Measurements from ENCODE around the gene SHISA7.
"Not testable (repeated sequence)": the region's sequence is repeated elsewhere in the genome, so short reads cannot be mapped to it uniquely, and the experiment has no call there.

The SHISA7 gene

DNA sequence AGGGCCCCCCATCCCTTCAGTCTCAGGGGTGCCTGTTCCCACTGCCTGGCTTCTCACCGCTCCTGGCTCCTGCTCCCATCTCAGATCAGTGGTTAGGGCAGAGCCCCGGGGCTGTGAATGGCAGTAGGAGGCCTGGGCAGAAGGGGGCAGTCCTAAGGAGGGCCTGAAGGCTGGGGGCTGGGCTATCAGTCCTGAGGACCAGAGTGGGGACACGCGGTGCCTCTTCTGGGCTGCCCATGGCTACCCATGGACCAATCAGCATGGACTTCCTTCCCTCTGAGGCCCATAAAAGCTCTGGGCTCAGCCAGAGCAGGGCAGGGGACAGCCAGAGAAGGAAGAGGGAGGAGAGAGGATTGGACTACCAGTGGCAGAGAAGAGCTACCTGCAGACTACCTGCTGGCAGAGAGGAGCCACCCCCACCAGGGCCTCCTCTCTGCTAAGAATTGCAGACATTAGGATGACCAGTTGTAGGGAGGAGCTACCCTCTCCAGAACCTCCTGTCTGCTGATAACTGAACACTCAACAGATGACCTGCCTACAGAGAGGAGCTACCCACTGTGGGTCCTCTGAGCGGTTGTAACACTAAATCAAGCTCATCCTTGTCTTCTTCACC is 23.4 kb downstream of the SHISA7 start:
- no peak for DNase-seq (ENCODE audit: low read depth in 2 of 2)

DNA sequence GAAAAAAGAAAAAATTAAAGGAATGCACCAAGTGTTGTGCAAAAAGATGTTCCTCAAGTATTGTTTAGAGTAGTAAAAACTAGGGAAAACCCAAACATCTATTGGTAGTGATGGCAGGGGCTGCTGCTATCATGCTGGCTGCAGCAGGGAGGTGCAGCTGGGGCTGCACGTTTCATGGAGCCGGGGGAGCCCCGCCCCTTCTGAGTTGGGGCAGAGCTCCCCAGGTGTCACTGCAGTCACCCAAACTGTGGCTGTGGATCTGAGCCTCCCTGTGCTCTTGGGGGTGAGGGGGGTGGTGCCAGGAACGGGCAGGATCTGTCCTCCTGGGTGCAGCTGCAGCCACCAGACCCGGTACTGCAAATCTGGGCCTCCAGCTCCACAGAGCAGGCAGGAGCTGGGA is 24.0 kb downstream of the SHISA7 start:
- DNase-seq (ENCODE audit: low read depth in 2 of 2) = no peak

DNA sequence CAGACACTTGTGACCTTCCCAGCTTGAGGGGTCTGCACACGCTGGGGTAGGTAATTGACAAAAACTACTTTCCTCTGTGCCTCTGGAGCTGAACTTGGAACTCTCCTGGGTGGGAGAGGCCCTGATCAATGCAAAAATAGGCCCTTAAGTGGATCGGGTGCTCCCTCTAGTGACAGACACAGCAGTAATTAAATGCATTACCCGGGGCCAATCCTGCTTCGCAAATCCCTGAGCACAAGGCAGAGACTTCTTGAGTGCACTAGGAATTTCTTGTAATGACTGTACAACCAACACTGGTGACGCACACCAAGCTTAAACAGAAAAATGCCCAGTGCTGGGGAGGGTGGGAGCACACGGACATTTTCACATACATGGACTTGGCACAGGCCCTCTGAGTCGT is 24.9 kb downstream of the SHISA7 start:
- DNase-seq (ENCODE audit: low read depth in 2 of 2) = peak in 1 of 2 donors; percentile 12

DNA sequence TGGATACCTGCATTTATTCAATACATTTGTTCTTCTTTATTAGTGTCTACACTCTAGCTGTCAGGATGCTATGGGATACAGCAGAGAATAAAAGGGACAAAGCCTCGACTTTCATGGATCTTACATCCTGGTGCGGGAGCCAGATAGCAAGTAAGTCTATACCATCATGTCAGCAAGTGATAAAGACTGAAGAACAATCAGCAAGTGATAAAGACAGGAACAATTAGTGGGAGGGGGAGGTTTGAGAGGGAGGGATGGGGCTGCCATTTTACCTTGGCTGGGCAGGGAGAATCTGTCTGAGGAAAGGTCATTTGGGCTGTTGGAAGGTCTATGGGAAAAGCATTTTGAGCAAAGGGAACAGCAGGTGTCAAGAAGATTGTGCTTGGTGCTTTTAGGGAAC is 32.9 kb downstream of the SHISA7 start:
- no peak for DNase-seq (ENCODE audit: low read depth in 2 of 2)

DNA sequence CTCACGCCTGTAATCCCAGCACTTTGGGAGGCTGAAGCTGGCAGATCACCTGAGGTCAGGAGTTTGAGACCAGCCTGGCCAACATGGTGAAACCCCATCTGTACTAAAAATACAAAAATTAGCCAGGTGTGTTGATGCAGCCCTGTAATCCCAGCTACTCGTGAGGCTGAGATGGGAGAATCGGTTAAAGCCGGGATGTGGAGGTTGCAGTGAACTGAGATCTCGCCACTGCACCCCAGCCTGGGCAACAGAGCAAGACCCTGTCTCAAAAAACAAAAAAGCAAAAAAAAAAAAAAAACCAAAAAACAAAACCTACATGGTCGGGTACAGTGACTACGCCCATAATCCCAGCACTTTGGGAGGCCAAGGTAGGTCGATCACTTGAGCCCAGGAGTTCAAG is 33.9 kb downstream of the SHISA7 start:
- not testable (repeated sequence) for DNase-seq (ENCODE audit: low read depth in 2 of 2)

DNA sequence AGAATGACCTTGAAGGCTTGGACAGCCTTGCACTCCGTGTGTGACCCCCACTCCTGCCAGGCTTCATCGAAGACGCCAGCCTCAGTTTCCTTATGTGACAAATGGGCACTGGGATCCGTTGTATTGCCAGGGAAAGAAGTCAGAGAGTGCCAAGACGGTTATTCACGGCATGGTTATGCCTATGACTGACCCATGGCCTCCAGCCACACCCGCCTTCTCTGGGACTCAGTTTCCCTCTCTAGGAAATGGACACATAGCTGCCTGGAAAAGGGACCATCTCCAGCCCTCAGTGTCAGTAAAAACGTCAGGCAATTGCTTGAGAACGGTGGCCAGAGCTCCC is 34.6 kb downstream of the SHISA7 start:
- DNase-seq (ENCODE audit: low read depth in 2 of 2) = no peak

DNA sequence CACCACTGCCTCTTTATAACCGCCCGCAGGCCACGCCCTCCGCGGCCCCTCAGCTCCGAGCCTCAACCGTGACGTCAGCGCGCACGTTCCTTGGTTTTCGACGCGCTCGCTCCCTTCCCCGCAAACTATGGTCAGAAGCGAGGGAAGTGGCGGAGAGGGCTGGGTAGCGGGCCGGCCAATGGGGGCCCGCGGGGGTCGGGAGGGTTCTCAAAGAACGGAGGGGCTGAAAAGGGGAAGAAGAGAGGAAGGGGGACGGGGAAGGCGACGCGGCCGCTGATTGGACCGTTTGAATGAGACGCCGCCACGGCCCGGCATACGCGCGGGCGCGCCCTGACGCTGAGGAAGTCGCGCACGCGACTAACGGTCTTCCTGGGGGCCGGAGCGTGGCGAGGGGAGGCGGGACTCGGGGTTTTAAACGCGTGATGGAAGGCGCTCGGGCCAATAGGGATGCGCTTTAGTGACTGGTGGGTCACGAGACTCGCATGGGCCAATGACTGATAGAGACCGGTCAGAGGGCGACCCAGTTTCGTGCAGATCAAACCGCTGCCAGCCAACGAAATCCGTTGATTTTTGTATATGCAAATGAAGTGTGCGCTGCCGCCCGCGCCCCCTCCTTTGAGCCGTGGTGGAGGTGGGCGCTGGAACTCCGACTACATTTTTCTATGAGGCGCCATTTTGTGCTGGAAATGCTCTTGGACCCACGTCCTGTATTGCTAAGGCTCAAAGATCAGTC is 35.1 kb downstream of the SHISA7 start:
- DNase-seq (ENCODE audit: low read depth in 2 of 2) = peak; percentile 94

DNA sequence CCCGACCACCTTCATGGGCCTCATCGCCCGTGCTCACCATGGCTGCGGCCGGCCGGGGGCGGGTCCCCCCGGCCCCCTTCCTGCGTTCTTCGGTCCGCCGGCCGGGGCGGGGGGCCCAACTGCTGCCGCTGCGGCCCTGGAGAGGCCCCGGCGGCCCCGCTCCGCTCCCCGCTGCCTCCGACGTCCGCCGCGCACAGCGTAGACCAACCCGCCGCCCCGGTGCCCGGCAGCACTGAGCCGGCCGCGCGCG is 35.6 kb downstream of the SHISA7 start, which contains the start of gene UBE2S:
TSS of gene UBE2S (minus strand) at position 239 of the 250 bp plus-strand sequence. CDS start at position 40, 199 bp downstream.
- DNase-seq (ENCODE audit: low read depth in 2 of 2) = not testable (repeated sequence)

DNA sequence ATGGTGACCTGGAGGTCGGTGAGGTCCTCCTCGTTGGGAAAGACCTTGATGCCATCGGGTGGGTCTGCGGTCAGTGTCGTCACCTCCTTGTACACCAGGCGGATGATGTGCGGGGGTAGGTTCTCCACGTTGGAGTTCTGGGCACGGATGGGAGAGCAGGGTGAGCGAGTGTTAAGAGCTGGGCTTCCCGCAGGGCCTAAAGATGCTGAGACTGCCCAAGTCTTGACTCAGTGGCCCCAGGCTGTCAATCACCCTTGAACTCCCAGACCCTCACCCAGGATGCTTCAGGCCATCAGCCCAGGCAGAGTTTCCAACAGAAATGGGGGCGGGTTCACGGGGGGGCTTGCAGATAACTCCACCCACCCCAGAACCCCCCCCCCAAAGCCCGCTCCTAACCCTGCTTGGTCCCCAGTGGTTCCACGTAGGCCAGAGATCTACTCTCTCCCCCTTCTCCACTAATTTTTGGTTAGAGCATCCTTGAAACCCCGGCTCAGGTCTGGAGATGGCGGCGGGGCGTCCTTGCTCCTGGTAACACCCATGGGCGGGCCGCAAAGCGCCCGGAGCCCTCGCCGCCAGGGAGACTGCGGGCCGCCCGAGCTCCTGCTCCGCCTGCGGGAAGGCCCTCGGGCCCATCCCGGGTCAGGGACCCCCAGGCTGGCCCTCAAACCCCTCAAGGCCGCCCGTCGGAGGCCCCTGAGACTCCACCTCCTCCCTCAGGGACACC is 36.1 kb downstream of the SHISA7 start:
- no peak for DNase-seq (ENCODE audit: low read depth in 2 of 2)

DNA sequence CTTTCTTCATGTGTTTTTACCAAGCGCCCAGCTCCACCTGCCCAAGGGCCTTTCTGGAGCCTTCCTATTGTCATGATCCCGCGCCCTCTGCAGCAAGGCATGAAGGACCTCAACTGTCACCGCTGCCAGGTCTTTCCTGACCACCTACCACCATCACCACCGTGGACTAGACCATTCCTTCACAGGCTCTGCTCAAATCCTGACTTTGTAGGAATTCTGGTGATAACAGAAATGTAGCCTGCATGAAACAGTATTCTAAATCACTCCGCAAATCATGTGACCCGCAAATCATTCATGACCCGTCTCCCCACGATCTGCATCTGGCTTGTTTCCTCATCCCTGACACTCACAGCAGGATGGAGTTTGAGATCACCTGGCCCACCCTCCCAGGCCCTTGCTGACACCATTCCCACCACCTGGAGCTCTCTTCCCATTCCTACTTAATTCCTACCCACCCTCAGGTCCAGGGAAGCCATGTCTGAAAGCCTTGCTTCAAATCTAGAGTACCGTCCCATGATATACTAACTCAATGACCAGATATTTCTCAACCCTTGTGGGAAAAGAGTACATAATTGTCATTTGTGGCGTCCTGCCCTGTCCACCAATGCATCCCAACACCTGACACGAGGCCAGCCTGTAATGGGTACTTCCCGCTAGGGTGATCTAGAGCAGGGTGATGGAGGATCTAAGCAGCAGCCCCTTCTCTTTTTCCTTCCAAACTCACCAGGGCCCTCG is 36.8 kb downstream of the SHISA7 start:
- DNase-seq (ENCODE audit: low read depth in 2 of 2) = no peak

DNA sequence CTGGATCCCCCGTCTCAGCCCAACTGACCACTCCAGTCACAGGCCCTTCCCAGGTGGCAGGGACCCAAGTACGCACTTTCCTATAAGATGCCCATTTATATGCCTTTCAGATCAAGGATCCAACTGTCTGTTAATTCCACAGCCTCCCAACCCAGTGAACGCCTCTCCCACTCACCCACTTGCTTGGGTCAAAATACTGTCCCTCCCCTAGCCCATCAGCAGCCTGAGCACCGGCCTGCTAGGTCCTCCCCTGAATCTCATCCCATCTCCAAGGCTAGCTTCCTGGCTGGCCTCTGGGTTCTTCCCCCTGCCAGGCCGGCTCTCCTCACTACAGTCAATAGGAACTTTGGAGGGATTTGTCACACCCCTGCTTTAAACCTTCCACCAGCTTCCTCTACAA is 37.5 kb downstream of the SHISA7 start:
- no peak for DNase-seq (ENCODE audit: low read depth in 2 of 2)

DNA sequence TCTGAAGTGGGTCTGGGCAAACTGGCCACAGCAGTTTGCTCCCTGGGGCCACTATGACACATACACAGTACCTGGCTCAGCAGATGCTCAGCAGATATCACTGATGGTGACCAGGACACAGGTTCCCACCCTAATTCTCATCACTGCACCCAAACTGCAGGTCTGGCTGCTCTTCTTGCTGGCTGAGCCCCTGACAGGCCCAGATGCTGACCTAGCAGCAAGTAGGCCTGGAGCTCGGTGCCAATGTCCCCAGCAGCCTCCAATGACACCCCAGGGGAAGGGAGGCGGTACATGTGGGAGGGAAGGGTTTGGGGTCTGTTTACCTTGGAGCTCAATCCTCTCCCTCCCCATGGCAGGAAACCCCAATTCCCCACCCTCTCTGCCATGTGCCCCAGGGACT is 40.6 kb downstream of the SHISA7 start:
- DNase-seq (ENCODE audit: low read depth in 2 of 2) = no peak

DNA sequence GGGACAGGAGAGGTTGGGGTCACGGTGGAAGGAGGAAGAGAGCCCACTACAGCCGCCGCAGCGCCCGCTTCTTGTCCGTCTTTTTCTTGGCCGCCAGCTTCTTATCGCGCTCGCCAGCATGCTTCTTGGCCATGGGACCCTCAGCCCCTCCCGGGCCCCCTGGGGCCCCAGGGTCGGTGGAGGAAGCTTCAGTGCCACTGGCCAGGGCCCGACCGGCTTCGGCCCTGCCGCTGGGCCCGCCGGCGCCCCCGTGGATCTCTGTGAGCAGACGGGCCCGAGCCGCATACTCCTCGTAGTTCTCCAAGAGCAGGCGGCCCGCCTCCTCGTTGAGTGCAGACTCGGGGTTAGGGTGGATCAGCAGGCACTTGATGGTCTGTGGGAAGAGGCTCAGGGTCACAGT is 41.7 kb downstream of the SHISA7 start:
- not testable (repeated sequence) for DNase-seq (ENCODE audit: low read depth in 2 of 2)

DNA sequence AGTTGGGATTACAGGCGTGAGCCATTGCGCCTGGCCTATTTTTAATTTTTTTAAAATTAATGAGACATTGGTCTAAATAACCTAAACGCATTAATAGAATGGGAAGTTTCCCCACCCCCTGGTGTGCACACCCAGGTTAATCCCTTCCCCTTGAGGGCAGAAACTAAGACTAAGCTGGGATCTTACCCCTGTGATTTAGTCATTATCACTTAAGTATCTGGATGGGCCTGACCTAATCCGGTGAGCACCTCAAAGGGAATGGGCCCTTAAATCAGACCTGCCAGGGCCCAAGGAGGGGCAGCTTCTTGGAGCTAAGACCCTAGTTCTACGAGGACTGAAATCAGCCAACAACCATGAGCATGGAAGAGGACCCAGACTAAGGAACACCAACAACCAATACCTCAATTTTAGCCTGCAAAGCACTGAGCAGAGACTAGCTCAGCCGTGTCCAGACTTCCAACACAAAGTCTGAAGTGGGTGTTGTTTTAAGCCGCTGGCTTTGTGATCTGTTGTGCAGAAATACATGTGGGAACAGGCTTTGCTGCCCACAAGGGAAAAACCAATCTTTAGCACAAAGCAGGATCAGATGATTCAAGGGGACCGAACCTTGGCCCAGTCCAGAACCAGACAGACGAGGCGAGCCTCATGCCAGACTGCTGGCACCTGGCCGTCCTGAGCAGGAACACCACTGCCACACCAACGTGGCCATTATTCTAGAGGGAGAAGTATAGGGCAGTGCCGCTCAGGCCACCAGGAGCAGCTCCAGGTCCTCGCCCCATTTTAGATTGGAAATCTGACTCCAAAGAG is 42.6 kb downstream of the SHISA7 start:
- DNase-seq (ENCODE audit: low read depth in 2 of 2) = no peak

DNA sequence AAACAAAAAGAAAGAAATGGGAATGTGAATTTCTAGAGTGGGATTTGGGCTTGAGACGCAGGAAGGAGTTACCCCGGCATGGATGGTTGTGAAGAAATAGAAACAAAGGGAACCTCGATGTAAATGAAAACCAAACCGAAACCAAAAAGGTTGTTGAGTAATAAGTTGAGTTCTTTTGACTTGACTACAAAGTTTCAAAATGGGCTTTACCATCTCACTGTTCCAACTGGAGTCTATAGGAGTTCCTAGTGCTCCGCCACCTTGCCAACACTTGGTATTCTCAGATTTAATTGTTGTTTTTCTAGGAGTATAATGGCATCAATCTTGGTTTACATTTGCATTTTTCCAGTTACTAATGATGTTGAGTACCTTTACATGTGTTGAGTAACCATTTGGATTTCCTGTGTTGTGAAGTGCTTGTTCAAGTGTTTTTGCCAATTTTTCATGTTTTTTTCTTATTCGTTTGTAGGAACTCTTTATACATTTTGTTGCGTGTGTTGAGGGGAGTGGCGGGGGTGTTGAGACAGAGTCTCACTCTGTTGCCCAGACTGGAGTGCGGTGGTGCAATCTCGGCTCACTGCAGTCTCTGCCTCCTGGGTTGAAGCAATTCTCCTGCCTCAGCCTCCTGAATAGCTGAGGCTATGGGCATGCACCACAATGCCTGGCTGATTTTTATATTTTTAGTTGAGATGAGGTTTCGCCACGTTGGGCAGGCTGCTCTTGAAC is 44.7 kb downstream of the SHISA7 start:
- no peak for DNase-seq (ENCODE audit: low read depth in 2 of 2)

DNA sequence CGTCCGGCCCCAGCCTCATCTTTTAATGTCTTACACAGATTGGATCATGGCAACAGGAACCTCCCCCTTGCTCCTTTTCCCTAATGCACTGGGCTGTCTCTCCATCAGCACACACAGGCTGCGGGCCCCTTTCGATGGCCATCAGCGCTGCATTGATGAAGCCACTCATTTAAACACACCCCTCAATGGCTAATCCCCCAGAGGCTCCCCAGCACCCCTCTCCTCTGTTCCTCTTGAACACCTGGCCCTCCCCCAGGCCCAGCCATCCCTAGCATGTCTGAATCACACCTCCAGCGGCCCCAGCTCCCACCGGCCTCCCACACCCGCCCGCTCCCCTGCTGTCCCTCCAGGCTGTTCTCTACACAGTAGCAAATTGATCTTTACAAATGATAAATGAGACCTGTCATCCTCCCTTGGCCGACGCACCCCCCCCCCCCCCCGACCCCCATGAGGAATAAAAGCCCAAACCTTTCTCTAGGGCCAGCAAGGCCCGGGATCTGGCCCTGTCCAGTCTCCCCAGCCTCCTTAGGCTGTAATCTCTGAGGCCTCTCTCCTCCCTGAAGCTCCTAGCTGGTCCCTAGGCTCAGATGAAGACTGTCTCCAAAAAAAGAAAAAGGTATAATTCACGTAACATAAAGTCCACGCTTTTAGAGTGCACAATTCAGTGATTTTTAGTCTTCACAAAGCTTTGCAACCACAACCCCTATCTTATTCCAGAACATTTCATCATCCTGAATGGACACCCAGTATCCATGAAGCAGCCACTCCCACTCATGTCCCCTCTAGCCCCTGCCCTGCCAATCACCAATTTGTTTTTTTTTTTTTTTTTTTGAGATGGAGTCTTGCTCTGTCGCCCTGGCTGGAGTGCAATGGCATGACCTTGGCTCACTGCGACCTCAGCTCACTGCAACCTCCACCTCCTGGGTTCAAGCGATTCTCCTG is 50.0 kb downstream of the SHISA7 start:
- no peak for DNase-seq (ENCODE audit: low read depth in 2 of 2)

DNA sequence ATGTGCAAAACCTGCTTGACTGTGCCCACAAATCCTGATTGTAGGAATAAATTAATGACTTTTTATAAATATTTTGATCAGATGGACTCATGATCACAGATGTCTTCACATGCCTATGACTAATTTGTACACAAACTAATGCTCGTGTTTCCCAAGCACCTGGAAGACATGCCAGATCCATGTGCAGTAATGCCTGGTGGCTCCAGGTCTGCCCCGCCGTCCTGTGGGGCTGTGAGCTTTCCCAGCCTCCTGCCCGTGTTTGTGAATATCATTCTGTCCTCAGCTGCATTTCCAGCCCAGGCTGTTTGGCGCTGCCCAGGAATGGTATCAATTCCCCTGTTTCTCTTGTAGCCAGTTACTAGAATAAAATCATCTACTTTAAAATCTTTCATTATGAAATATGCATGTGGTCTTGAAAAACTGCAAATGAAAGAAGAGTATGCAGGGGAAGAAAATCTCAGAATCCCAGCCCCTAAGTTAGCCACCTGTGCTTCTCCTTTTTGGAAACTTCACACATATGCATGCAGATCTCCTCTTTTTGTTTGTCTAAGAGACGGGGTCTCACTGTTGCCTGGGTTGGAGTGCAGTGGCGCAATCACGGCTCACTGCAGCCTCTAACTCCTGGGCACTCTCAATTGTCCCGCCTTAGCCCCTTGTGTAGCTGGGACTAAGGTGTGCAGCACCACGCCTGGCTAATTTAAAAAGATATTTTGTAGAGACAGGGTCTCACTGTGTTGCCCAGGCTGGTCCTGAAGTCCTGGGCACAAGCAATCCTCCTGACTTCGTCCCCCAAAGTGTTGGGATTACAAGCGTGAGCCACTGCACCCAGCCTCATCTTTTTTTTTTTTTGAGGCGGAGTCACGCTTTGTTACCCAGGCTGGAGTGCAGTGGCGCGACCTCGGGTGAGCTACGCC is 51.1 kb downstream of the SHISA7 start:
- DNase-seq (ENCODE audit: low read depth in 2 of 2) = no peak

DNA sequence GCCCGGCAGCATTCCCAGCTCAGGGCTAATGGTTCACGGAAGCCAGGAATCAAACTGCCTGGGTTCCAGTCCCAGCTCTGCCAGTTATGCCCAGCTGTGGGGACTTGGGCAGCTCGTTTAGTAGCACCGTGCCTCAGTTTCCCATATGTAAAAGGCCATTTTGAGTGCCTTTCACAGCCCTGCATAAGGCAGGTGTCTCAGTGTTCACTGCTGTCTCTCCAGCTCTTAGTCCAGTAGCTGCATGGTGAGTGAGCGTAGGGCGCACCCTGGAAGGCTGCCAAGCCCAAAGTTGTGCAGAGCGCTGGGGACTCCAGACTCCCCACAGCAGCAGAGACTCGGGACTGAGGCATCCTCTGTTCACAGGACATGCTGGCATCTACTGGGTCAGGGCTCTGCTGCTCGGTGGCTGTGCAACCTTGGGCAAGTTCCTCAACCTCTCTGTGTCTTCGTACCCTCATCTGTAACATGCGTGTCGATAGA is 51.9 kb downstream of the SHISA7 start:
- no peak for DNase-seq (ENCODE audit: low read depth in 2 of 2)

DNA sequence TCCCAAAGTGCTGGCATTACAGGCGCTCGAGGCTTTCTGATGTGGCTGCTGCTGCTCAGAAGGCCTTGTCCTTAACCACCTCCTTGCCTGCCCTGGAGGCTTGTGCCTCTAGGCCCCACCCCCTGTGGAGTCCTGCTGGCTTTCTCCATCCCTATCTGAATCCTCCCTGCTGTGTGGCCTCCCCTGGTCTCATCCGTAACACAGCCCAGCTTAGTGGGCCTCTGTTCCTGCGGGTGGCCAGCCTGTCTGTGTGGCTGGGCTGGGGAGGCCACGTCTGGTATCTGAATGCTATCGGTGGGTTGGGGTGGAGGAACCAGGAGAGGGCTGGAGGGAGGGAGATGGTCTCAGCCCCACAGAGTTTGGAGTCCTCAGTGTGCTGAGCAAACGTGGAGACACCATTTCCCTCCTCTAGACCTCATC is 52.6 kb downstream of the SHISA7 start:
- no peak for DNase-seq (ENCODE audit: low read depth in 2 of 2)

Data from stimulated activated CD8-positive, alpha-beta memory T cell treated with anti-CD3 and anti-CD28 coated beads, Interleukin-15, amount 100 ng/mL, for 4 hours (primary cell).